K562 (cell line): ENCODE data around the gene DCAF10. TPM values are rescaled to one million over a fixed set of nuclear protein-coding genes. Genes with fewer than 3 reads are reported as not detected.
A peak's percentile ranks its signal among the peaks of the same experiment; 100 is the strongest.

Experiments used
- CCNT2 ChIP-seq: IDR thresholded peaks from 2 replicates; pipeline ENCODE4 v1.6.1; 2011; ENCODE audit warnings: borderline replicate concordance, low read depth, mild to moderate bottlenecking, moderate library complexity, mixed read lengths, low read length; ENCODE audit not compliant: insufficient read length; ENCODE audit errors: extremely low read depth
- CREB1 ChIP-seq, 2 experiments: sonication (generic) in 1 of 2; formaldehyde crosslinking in 1 of 2; IDR thresholded peaks; 2 replicates each; pipeline versions ENCODE4 v1.6.1 to v1.8.0; 2012 to 2022; ENCODE audit warnings: inconsistent platforms in 1 of 2, mild to moderate bottlenecking in 1 of 2, missing genetic modification reagents in 1 of 2, moderate library complexity in 1 of 2
- ESRRA ChIP-seq: fragments of 450-650 bp; IDR thresholded peaks from 2 replicates; pipeline ENCODE4 v1.6.1; 2014; ENCODE audit warnings: low read depth, mild to moderate bottlenecking, moderate library complexity, borderline replicate concordance
- FOS ChIP-seq: IDR thresholded peaks from 3 replicates; pipeline ENCODE4 v1.6.1; 2011; ENCODE audit not compliant: insufficient read length; ENCODE audit errors: extremely low read depth
- HDAC1 ChIP-seq, 2 experiments: fragments of 450-650 bp; IDR thresholded peaks; 2 replicates each; pipeline ENCODE4 v1.6.1; 2016 to 2017; ENCODE audit warnings: inconsistent platforms in 1 of 2, mild to moderate bottlenecking in 1 of 2, moderate library complexity in 1 of 2
- HDAC8 ChIP-seq: fragments of 450-650 bp; IDR thresholded peaks from 2 replicates; pipeline ENCODE4 v1.6.1; 2016; ENCODE audit warnings: mild to moderate bottlenecking, missing genetic modification characterization, moderate library complexity, missing compliant biosample characterization
- KAT7 ChIP-seq: sonication (generic); formaldehyde crosslinking; IDR thresholded peaks from 2 replicates; pipeline ENCODE4 v1.8.0; 2022; ENCODE audit warnings: missing genetic modification reagents, mild to moderate bottlenecking, borderline replicate concordance
- KLF16 ChIP-seq: IDR thresholded peaks from 2 replicates; pipeline ENCODE4 v1.6.1; 2016; ENCODE audit warnings: antibody characterized with exemption
- MED1 ChIP-seq: sonication (generic); formaldehyde crosslinking; IDR thresholded peaks from 2 replicates; pipeline ENCODE4 v1.8.1; 2023; ENCODE audit warnings: missing genetic modification reagents, borderline replicate concordance
- MEF2D ChIP-seq: conservative IDR thresholded peaks from 2 replicates; pipeline ENCODE4 v1.6.1; 2016; ENCODE audit warnings: low read depth, missing genetic modification characterization, missing compliant biosample characterization
- PRPF4 ChIP-seq: fragments of 200-400 bp; formaldehyde crosslinking; IDR thresholded peaks from one replicate; pipeline ENCODE4 v1.6.1; 2017; ENCODE audit warnings: low read length, low read depth, mild to moderate bottlenecking; ENCODE audit not compliant: insufficient read depth, poor library complexity, severe bottlenecking
- RBM25 ChIP-seq: fragments of 200-400 bp; formaldehyde crosslinking; IDR thresholded peaks from 2 replicates; pipeline ENCODE4 v1.6.1; 2018; ENCODE audit warnings: low read length, low read depth, moderate library complexity; ENCODE audit not compliant: severe bottlenecking
- RFX7 ChIP-seq: fragments of 250-450 bp; sonication (Bioruptor Pico); IDR thresholded peaks from 2 replicates; pipeline ENCODE4 v1.5.1; 2021; ENCODE audit warnings: mild to moderate bottlenecking
- TARDBP ChIP-seq: fragments of 450-650 bp; IDR thresholded peaks from 2 replicates; pipeline ENCODE4 v1.6.1; 2016
- ZNF197 ChIP-seq: fragments of 200-800 bp; sonication (Bioruptor generic); IDR thresholded peaks from 2 replicates; pipeline ENCODE4 v1.6.1; 2016; ENCODE audit warnings: low read depth, missing genetic modification characterization, missing compliant biosample characterization
- ZNF282 ChIP-seq: sonication (generic); formaldehyde crosslinking; IDR thresholded peaks from 2 replicates; pipeline ENCODE4 v1.8.1; 2023; ENCODE audit warnings: missing genetic modification reagents
- polyA plus RNA-seq, 8 experiments: library from polyadenylated mRNA; depleted of rRNA in 4 of 8; stranded (reverse) in 5 of 8; unstranded in 3 of 8; fragments of >200 nt; fragmentation: Nextera tagmentation in 2 of 8; fragmentation: Illumina TruSeq in 1 of 8; extraction: Ambion mirVana in 2 of 8; extraction: Trizol in 1 of 8; gene quantifications; 2 replicates each; pipeline versions ENCODE4 v1.2.1 to v1.2.3, GENCODE V29; 2011 to 2014; ENCODE audit warnings: inconsistent platforms in 1 of 8, missing spikeins in 1 of 8
- total RNA-seq, 7 experiments: library from RNA; depleted of rRNA in 6 of 7; stranded (reverse); fragments of >200 nt in 6 of 7; fragmentation: Illumina TruSeq in 2 of 7; extraction: Trizol in 2 of 7; gene quantifications; 2 replicates each; pipeline versions ENCODE4 v1.2.1 to v1.2.3, GENCODE V29; 2011 to 2021; ENCODE audit warnings: low replicate concordance in 1 of 7
- TF ChIP-seq, protein P1 (sequence below): fragments of 450-650 bp; IDR thresholded peaks from 2 replicates; pipeline ENCODE4 v1.6.1; 2017; ENCODE audit warnings: antibody characterized with exemption, mild to moderate bottlenecking
- TF ChIP-seq, protein P2 (sequence below): sonication (generic); formaldehyde crosslinking; IDR thresholded peaks from 2 replicates; pipeline ENCODE4 v1.8.0; 2022; ENCODE audit warnings: mild to moderate bottlenecking, missing genetic modification reagents
- TF ChIP-seq, protein P3 (sequence below): fragments of 250-450 bp; sonication (Bioruptor Pico); IDR thresholded peaks from 2 replicates; pipeline ENCODE4 v1.5.0; 2021
- TF ChIP-seq, protein P4 (sequence below): fragments of 250-450 bp; sonication (Bioruptor Pico); IDR thresholded peaks from 2 replicates; pipeline ENCODE4 v1.6.1; 2021; ENCODE audit warnings: mild to moderate bottlenecking

The DCAF10 gene
- total and polyA plus RNA-seq, 9 of the 15 experiments (the other 6 are each of a cell fraction or from before 2014, with no cell fraction given): 6.8 to 40.1 (median 16.9) TPM

DNA sequence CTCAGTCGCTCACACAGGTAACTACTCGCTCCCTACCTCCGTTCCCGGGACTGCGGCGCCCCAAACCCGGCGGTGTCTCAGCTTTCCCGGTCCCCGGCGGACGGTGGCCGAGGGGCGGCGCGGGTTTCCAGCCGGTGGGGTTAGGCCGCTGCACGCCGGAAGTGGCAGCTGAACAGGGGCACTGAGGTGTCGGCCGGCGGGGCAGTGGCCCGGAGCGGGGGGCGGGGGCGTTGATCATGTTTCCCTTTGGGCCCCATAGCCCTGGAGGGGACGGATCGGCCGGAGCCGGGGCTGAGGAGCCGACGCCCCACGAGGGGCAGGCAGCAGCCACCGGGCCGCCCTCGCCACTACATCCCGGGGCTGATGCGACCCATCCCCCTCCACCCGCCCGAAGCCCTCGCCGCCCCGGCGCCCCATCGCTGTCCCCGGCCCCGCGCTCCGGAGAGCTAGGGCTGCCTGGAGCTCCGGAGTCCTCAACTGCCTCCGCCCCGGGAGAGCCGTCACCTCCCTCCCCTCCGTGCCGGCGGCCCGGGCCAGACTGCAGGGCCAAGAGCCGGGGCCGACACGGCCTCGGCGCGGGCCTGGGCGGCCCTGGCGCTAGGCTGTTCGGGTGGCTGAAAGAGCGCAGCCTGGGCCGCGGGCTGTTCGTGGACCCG lies at the start of gene DCAF10 (continued):
- TF ChIP-seq, protein P1, sequence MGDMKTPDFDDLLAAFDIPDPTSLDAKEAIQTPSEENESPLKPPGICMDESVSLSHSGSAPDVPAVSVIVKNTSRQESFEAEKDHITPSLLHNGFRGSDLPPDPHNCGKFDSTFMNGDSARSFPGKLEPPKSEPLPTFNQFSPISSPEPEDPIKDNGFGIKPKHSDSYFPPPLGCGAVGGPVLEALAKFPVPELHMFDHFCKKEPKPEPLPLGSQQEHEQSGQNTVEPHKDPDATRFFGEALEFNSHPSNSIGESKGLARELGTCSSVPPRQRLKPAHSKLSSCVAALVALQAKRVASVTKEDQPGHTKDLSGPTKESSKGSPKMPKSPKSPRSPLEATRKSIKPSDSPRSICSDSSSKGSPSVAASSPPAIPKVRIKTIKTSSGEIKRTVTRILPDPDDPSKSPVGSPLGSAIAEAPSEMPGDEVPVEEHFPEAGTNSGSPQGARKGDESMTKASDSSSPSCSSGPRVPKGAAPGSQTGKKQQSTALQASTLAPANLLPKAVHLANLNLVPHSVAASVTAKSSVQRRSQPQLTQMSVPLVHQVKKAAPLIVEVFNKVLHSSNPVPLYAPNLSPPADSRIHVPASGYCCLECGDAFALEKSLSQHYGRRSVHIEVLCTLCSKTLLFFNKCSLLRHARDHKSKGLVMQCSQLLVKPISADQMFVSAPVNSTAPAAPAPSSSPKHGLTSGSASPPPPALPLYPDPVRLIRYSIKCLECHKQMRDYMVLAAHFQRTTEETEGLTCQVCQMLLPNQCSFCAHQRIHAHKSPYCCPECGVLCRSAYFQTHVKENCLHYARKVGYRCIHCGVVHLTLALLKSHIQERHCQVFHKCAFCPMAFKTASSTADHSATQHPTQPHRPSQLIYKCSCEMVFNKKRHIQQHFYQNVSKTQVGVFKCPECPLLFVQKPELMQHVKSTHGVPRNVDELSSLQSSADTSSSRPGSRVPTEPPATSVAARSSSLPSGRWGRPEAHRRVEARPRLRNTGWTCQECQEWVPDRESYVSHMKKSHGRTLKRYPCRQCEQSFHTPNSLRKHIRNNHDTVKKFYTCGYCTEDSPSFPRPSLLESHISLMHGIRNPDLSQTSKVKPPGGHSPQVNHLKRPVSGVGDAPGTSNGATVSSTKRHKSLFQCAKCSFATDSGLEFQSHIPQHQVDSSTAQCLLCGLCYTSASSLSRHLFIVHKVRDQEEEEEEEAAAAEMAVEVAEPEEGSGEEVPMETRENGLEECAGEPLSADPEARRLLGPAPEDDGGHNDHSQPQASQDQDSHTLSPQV: no peak; the same call in 1 of the 2 replicates
- TF ChIP-seq HDAC1 (IDR thresholded peaks at IDR 0.05): peak; percentile 74 to 80; a peak in 3 of 4 replicates
- TF ChIP-seq TARDBP: peak; percentile 84; the same call in 1 of the 2 replicates
- TF ChIP-seq ZNF197 (CRISPR knock-in tag): no peak; the same call in 1 of the 2 replicates
- TF ChIP-seq MED1 (CRISPR knock-in tag): peak; percentile 60; the same call in 1 of the 2 replicates
- peak; percentile 63 for TF ChIP-seq ESRRA
- peak; percentile 92 for TF ChIP-seq CCNT2
- peak; percentile 57 for TF ChIP-seq PRPF4
- TF ChIP-seq ZNF282 (CRISPR knock-in tag): peak; percentile 82; the same call in 1 of the 2 replicates
- peak; percentile 100 for TF ChIP-seq KAT7 (CRISPR knock-in tag)
- no peak for TF ChIP-seq MEF2D
- peak; percentile 45; the same call in 1 of the 2 replicates for TF ChIP-seq KLF16
- TF ChIP-seq, protein P2, sequence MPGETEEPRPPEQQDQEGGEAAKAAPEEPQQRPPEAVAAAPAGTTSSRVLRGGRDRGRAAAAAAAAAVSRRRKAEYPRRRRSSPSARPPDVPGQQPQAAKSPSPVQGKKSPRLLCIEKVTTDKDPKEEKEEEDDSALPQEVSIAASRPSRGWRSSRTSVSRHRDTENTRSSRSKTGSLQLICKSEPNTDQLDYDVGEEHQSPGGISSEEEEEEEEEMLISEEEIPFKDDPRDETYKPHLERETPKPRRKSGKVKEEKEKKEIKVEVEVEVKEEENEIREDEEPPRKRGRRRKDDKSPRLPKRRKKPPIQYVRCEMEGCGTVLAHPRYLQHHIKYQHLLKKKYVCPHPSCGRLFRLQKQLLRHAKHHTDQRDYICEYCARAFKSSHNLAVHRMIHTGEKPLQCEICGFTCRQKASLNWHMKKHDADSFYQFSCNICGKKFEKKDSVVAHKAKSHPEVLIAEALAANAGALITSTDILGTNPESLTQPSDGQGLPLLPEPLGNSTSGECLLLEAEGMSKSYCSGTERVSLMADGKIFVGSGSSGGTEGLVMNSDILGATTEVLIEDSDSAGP: peak; percentile 81; the same call in 1 of the 2 replicates
- TF ChIP-seq, protein P3, sequence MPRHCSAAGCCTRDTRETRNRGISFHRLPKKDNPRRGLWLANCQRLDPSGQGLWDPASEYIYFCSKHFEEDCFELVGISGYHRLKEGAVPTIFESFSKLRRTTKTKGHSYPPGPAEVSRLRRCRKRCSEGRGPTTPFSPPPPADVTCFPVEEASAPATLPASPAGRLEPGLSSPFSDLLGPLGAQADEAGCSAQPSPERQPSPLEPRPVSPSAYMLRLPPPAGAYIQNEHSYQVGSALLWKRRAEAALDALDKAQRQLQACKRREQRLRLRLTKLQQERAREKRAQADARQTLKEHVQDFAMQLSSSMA (CRISPR knock-in tag): peak; percentile 86; the same call in 1 of the 2 replicates
- TF ChIP-seq RBM25: peak; percentile 79
- TF ChIP-seq FOS: no peak
- no peak for TF ChIP-seq RFX7 (CRISPR knock-in tag)
- TF ChIP-seq CREB1 (IDR thresholded peaks at IDR 0.05): peak; percentile 53; the same call in 1 of the 2 replicates
- TF ChIP-seq CREB1 (CRISPR knock-in tag; IDR thresholded peaks at IDR 0.05): peak; percentile 79
- TF ChIP-seq, protein P4, sequence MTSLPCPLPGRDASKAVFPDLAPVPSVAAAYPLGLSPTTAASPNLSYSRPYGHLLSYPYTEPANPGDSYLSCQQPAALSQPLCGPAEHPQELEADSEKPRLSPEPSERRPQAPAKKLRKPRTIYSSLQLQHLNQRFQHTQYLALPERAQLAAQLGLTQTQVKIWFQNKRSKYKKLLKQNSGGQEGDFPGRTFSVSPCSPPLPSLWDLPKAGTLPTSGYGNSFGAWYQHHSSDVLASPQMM (CRISPR knock-in tag): no peak
- TF ChIP-seq HDAC8 (tag): 0 out of 2 replicates have a peak, but pooled peaks have one; percentile 15
